GM23338 (cell line): ENCODE measurements around the gene BCAS1. TPM values are rescaled to one million over a fixed set of nuclear protein-coding genes. Genes with fewer than 3 reads are reported as not detected.

Experiments
- ATAC-seq: fragments of 200-7000 bp; cut with Tn5 transposase; 3 replicates; pipeline ENCODE4 v1.9.1; 2020
- DNase-seq: peaks from one replicate; pipeline ENCODE4 v3.0.0-alpha.2; 2015; ENCODE audit warnings: low spot score
- H2AFZ ChIP-seq: fragments of 200-600 bp; sonication (generic); 2 replicates; pipeline ENCODE4 v1.8.0; 2016; ENCODE audit warnings: antibody characterized with exemption, mild to moderate bottlenecking, moderate library complexity
- H3F3A ChIP-seq: fragments of 200-600 bp; sonication (generic); replicated peaks from 2 replicates; pipeline ENCODE4 v1.8.0; 2017; ENCODE audit warnings: antibody characterized with exemption, mixed run types, low read depth
- H3K27ac ChIP-seq: fragments of 200-600 bp; sonication (generic); 2 replicates; pipeline ENCODE4 v1.6.1; 2016; ENCODE audit warnings: low read depth
- H3K27me3 ChIP-seq: fragments of 200-600 bp; sonication (generic); 2 replicates; pipeline ENCODE4 v1.8.0; 2016; ENCODE audit warnings: mild to moderate bottlenecking, mixed run types, moderate library complexity; ENCODE audit not compliant: insufficient read depth
- H3K36me3 ChIP-seq: fragments of 200-600 bp; sonication (generic); 2 replicates; pipeline ENCODE4 v1.8.0; 2016; ENCODE audit warnings: mild to moderate bottlenecking; ENCODE audit not compliant: insufficient read depth
- H3K4me1 ChIP-seq: fragments of 200-600 bp; sonication (generic); 2 replicates; pipeline ENCODE4 v1.8.0; 2016; ENCODE audit warnings: mild to moderate bottlenecking, moderate library complexity; ENCODE audit not compliant: insufficient read depth
- H3K4me2 ChIP-seq: fragments of 200-600 bp; sonication (generic); 2 replicates; pipeline ENCODE4 v1.7.1; 2017; ENCODE audit warnings: mixed run types
- H3K4me3 ChIP-seq: fragments of 200-600 bp; sonication (generic); 2 replicates; pipeline ENCODE4 v1.6.1; 2016; ENCODE audit warnings: mixed run types
- H3K79me2 ChIP-seq: fragments of 200-600 bp; sonication (generic); replicated peaks from 2 replicates; pipeline ENCODE4 v1.8.0; 2017; ENCODE audit warnings: mild to moderate bottlenecking; ENCODE audit not compliant: insufficient read depth
- H3K9me2 ChIP-seq: fragments of 200-600 bp; sonication (generic); 2 replicates; pipeline ENCODE4 v1.8.0; 2017; ENCODE audit not compliant: insufficient read depth
- H4K20me1 ChIP-seq: fragments of 200-600 bp; sonication (generic); replicated peaks from 2 replicates; pipeline ENCODE4 v1.8.0; 2017; ENCODE audit warnings: mild to moderate bottlenecking; ENCODE audit not compliant: insufficient read depth
- H3K27ac Mint-ChIP-seq: 2 replicates; pipeline ENCODE4 v1.8.0; 2020; ENCODE audit warnings: inconsistent platforms, mild to moderate bottlenecking, moderate library complexity, mixed read lengths
- H3K27me3 Mint-ChIP-seq: 3 replicates; pipeline ENCODE4 v1.8.0; 2022; ENCODE audit warnings: low read depth, mild to moderate bottlenecking, moderate library complexity, mixed read lengths, inconsistent platforms; ENCODE audit not compliant: insufficient read depth, poor library complexity
- H3K36me3 Mint-ChIP-seq: 3 replicates; pipeline ENCODE4 v1.8.0; 2021; ENCODE audit warnings: low read depth, mild to moderate bottlenecking, inconsistent platforms, moderate library complexity, mixed read lengths
- H3K4me1 Mint-ChIP-seq: 3 replicates; pipeline ENCODE4 v1.8.0; 2020; ENCODE audit warnings: mild to moderate bottlenecking, inconsistent platforms, mixed read lengths
- H3K4me3 Mint-ChIP-seq: 3 replicates; pipeline ENCODE4 v1.8.0; 2021; ENCODE audit warnings: moderate library complexity, mild to moderate bottlenecking, inconsistent platforms, mixed read lengths
- H3K9me3 Mint-ChIP-seq: 3 replicates; pipeline ENCODE4 v1.8.0; 2020; ENCODE audit warnings: moderate library complexity, mild to moderate bottlenecking, inconsistent platforms, mixed read lengths
- CREB1 ChIP-seq: fragments of 250-450 bp; sonication (Bioruptor Pico); IDR thresholded peaks from 2 replicates; pipeline ENCODE4 v1.5.0; 2020; ENCODE audit warnings: low read depth, mild to moderate bottlenecking, moderate library complexity
- ETS1 ChIP-seq: IDR thresholded peaks from 2 replicates; pipeline ENCODE4 v1.6.1; 2016; ENCODE audit warnings: antibody characterized with exemption
- EZH2 ChIP-seq: fragments of 200-600 bp; sonication (generic); IDR thresholded peaks from one replicate; pipeline ENCODE4 v1.8.0; 2017; ENCODE audit warnings: antibody characterized with exemption, mild to moderate bottlenecking, low read depth; ENCODE audit not compliant: unreplicated experiment
- EZH2phosphoT487 ChIP-seq: fragments of 200-600 bp; sonication (generic); IDR thresholded peaks from one replicate; pipeline ENCODE4 v1.8.1; 2018; ENCODE audit warnings: antibody characterized with exemption; ENCODE audit not compliant: unreplicated experiment
- JUNB ChIP-seq: IDR thresholded peaks from one replicate; pipeline ENCODE4 v1.6.1; 2016; ENCODE audit warnings: antibody characterized with exemption; ENCODE audit not compliant: unreplicated experiment
- NANOG ChIP-seq: IDR thresholded peaks from 2 replicates; pipeline ENCODE4 v1.6.1; 2016; ENCODE audit warnings: antibody characterized with exemption, borderline replicate concordance
- POLR2AphosphoS5 ChIP-seq: IDR thresholded peaks from 2 replicates; pipeline ENCODE4 v1.6.1; 2016; ENCODE audit warnings: antibody characterized with exemption, low read depth
- ZNF331 ChIP-seq: fragments of 250-450 bp; sonication (Bioruptor Pico); IDR thresholded peaks from 2 replicates; pipeline ENCODE4 v1.5.0; 2020; ENCODE audit warnings: low read depth, mild to moderate bottlenecking, moderate library complexity
- polyA plus RNA-seq: library from polyadenylated mRNA; unstranded; fragments of >200 nt; fragmentation: Nextera tagmentation; extraction: Ambion mirVana; gene quantifications from 2 replicates; pipeline ENCODE4 v1.2.1, GENCODE V29; 2016
- total RNA-seq: library from RNA; depleted of rRNA; stranded (reverse); fragments of >200 nt; shearing (Covaris generic); gene quantifications from 2 replicates; pipeline ENCODE4 v1.2.3, GENCODE V29; 2014
- TF ChIP-seq, protein P1 (sequence below), 2 experiments: fragments of 200-600 bp in 1 of 2; sonication (generic) in 1 of 2; conservative IDR thresholded peaks; 2 replicates each; pipeline versions ENCODE4 v1.5.1 to v1.6.1; 2016 to 2017; ENCODE audit warnings: antibody characterized with exemption in 2 of 2, low read depth in 2 of 2, mild to moderate bottlenecking in 2 of 2, moderate library complexity in 1 of 2

The BCAS1 gene
- total and polyA plus RNA-seq, 2 experiments from 2014 or later = 0.17 to 0.19 TPM

- Mint-ChIP-seq H3K4me3 (no peak overlapping the region), H3K4me1 (peaks cover 5% of the 10 kb centered on the region; the same call in 2 of the 3 replicates), H3K27me3 (peaks cover 3% of the 10 kb centered on the region), H3K9me3 (no peaks in the 10 kb centered on the region; the same call in 2 of the 3 replicates), H3K27ac (no peak overlapping the region), H3K36me3 (no peaks in the 10 kb centered on the region)
- TF ChIP-seq EZH2 = no peak
- TF ChIP-seq ZNF331 (CRISPR knock-in tag) = no peak
- no peak for TF ChIP-seq JUNB
- no peak for TF ChIP-seq EZH2phosphoT487
- no peak for TF ChIP-seq ETS1
- H3K4me3 ChIP-seq = no peak overlapping the region
- no peaks in the 10 kb centered on the region for H3K27me3 ChIP-seq
- ATAC-seq (no peak), DNase-seq (no peak)
- H3K27ac ChIP-seq = no peak overlapping the region
- no peaks in the 10 kb centered on the region for H3K79me2 ChIP-seq
- H4K20me1 ChIP-seq = no peaks in the 10 kb centered on the region
- H3K4me2 ChIP-seq = no peak overlapping the region
- H2AFZ ChIP-seq = no peak overlapping the region
- H3K9me2 ChIP-seq = no peaks in the 10 kb centered on the region
- H3K36me3 ChIP-seq = no peaks in the 10 kb centered on the region
- H3F3A ChIP-seq = no peaks in the 10 kb centered on the region
- no peaks in the 10 kb centered on the region for H3K4me1 ChIP-seq
These were observed 37.9 kb upstream of the BCAS1 start for GRCh38 chr20:54108326-54108642.

GRCh38 chr20:54107600-54108325 is 37.4 kb upstream of the BCAS1 start:
- Mint-ChIP-seq H3K36me3 (no peaks in the 10 kb centered on the region), H3K27ac (no peak overlapping the region), H3K4me3 (no peak overlapping the region), H3K9me3 (no peaks in the 10 kb centered on the region; the same call in 2 of the 3 replicates), H3K4me1 (peaks cover 5% of the 10 kb centered on the region; the same call in 2 of the 3 replicates), H3K27me3 (peaks cover 3% of the 10 kb centered on the region)
- H3K4me2 ChIP-seq = no peak overlapping the region
- no peak overlapping the region for H3K27ac ChIP-seq
- ATAC-seq (no peak), DNase-seq (no peak)
- H3K79me2 ChIP-seq = no peaks in the 10 kb centered on the region
- H3K36me3 ChIP-seq = no peaks in the 10 kb centered on the region
- no peaks in the 10 kb centered on the region for H4K20me1 ChIP-seq
- H3K4me3 ChIP-seq = no peak overlapping the region
- H3K4me1 ChIP-seq = no peaks in the 10 kb centered on the region
- H3K9me2 ChIP-seq = no peaks in the 10 kb centered on the region
- H3K27me3 ChIP-seq = no peaks in the 10 kb centered on the region
- TF ChIP-seq CREB1 (CRISPR knock-in tag) (no peak), NANOG (no peak), ZNF331 (CRISPR knock-in tag) (no peak), POLR2AphosphoS5 (no peak)
- TF ChIP-seq, protein P1, sequence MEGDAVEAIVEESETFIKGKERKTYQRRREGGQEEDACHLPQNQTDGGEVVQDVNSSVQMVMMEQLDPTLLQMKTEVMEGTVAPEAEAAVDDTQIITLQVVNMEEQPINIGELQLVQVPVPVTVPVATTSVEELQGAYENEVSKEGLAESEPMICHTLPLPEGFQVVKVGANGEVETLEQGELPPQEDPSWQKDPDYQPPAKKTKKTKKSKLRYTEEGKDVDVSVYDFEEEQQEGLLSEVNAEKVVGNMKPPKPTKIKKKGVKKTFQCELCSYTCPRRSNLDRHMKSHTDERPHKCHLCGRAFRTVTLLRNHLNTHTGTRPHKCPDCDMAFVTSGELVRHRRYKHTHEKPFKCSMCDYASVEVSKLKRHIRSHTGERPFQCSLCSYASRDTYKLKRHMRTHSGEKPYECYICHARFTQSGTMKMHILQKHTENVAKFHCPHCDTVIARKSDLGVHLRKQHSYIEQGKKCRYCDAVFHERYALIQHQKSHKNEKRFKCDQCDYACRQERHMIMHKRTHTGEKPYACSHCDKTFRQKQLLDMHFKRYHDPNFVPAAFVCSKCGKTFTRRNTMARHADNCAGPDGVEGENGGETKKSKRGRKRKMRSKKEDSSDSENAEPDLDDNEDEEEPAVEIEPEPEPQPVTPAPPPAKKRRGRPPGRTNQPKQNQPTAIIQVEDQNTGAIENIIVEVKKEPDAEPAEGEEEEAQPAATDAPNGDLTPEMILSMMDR (conservative IDR thresholded peaks at IDR 0.05; ENCODE audit: low read depth in 2 of 2) = no peak
- no peaks in the 10 kb centered on the region for H3F3A ChIP-seq
- 0 out of 2 replicates have a peak overlapping the region, but pooled peaks have one; percentile 23 for H2AFZ ChIP-seq
